Upper lobe of left lung (tissue), 4 donors: ENCODE data around the gene ASF1A.
A peak's percentile ranks its signal among the peaks of the same experiment; 100 is the strongest.

Experiments
- EP300 ChIP-seq, 4 donors: sonication (generic); formaldehyde crosslinking; IDR thresholded peaks; one replicate each; pipeline ENCODE4 v1.5.1; 2017; ENCODE audit warnings: antibody characterized with exemption in 4 of 4, control low read depth in 2 of 4
- POLR2A ChIP-seq, 4 donors: fragments of 450-650 bp; IDR thresholded peaks; one replicate each; pipeline ENCODE4 v1.5.1; 2016 to 2017; ENCODE audit warnings: antibody characterized with exemption in 4 of 4, mild to moderate bottlenecking in 2 of 4
- POLR2AphosphoS5 ChIP-seq, 2 donors: sonication (generic); formaldehyde crosslinking; IDR thresholded peaks; one replicate each; pipeline ENCODE4 v1.5.1; 2017; ENCODE audit warnings: antibody characterized with exemption in 2 of 2
- TF ChIP-seq, protein P1 (sequence below), 6 experiments: fragments of 450-650 bp in 4 of 6; fragments of 200-600 bp in 2 of 6; sonication (generic) in 2 of 6; IDR thresholded peaks; one replicate each; pipeline ENCODE4 v1.5.1; 2016 to 2019; ENCODE audit warnings: antibody characterized with exemption in 6 of 6

- TF ChIP-seq, protein P1, sequence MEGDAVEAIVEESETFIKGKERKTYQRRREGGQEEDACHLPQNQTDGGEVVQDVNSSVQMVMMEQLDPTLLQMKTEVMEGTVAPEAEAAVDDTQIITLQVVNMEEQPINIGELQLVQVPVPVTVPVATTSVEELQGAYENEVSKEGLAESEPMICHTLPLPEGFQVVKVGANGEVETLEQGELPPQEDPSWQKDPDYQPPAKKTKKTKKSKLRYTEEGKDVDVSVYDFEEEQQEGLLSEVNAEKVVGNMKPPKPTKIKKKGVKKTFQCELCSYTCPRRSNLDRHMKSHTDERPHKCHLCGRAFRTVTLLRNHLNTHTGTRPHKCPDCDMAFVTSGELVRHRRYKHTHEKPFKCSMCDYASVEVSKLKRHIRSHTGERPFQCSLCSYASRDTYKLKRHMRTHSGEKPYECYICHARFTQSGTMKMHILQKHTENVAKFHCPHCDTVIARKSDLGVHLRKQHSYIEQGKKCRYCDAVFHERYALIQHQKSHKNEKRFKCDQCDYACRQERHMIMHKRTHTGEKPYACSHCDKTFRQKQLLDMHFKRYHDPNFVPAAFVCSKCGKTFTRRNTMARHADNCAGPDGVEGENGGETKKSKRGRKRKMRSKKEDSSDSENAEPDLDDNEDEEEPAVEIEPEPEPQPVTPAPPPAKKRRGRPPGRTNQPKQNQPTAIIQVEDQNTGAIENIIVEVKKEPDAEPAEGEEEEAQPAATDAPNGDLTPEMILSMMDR (IDR thresholded peaks at IDR 0.05) = peak in 3 of 6 experiments; percentile 15 to 37 (median 18)
- TF ChIP-seq EP300 (IDR thresholded peaks at IDR 0.05) (no peak), POLR2AphosphoS5 (IDR thresholded peaks at IDR 0.05) (peak; percentile 2 to 82), POLR2A (IDR thresholded peaks at IDR 0.05) (peak in 3 of 4 donors; percentile 54 to 84 (median 76))
Observed at GRCh38 chr6:118934461-118935330, 40.7 kb downstream of the ASF1A start, which contains the start of gene MCM9.
